GM18520 (cell line): ENCODE measurements around the gene TLR9.

ENCODE experiments used
- ATAC-seq: cut with Tn5 transposase; IDR thresholded peaks from one replicate; pipeline ENCODE4 v1.9.1; 2021; ENCODE audit not compliant: unreplicated experiment

Gene TLR9

DNA sequence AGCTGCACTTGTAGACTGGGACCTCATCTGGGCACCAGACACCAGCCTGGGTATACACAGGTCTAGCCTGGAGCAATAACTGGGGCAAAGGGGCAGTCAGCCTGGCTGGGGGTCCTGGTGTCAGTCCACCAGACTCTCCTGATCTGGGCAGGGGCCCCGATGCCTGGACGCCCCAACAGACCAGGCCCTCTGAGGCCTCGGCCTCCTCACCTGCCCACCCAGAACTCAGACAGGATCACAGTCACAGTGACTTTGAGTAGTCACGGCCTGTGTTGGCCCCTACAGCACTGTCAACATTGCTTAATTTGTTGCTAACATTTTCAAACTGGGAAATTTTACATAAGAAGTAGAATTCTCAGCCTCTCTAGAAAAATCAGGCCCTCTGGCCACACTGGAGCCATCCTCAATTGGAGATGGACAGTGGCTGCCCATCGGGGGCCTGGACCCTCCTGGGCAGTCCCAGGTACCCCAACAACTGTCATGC lies 7.7 kb upstream of the TLR9 start:
- no peak for ATAC-seq

DNA sequence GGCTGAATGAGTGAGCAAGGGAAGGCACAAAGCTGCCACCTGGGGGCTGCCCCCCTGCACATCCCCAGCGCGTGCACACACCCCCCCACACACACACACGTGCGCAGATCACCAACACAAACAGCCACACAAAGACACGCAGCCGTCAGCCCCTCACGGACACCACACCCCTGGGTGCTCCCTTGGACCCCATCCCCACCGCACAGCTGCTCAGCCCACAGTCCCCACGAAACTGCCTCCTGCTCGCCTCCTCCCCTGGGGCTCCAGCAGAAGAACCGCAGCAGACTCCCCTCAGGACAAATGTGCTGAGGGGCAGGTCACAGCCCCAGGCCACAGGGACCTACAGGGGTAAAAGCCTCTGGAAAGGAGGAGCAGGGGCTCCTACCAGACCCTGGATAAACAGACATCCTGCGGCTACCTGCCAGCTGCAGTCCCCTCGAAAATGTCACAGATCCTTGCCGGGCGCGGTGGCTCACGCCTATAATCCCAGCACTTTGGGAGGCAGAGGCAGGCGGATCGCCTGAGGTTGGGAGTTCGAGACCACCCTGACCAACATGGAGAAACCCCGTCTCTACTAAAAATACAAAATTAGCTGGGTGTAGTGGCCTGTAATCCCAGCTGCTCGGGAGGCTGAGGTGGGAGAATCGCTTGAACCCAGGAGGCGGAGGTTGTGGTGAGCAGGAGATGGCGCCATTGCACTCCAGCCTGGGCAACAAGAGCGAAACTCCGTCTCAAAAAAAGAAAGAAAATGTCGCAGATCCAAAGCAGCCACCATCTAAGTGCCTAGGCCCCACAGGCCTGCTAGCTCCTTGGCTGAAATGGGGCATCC lies 7.0 kb upstream of the TLR9 start:
- no peak for ATAC-seq

DNA sequence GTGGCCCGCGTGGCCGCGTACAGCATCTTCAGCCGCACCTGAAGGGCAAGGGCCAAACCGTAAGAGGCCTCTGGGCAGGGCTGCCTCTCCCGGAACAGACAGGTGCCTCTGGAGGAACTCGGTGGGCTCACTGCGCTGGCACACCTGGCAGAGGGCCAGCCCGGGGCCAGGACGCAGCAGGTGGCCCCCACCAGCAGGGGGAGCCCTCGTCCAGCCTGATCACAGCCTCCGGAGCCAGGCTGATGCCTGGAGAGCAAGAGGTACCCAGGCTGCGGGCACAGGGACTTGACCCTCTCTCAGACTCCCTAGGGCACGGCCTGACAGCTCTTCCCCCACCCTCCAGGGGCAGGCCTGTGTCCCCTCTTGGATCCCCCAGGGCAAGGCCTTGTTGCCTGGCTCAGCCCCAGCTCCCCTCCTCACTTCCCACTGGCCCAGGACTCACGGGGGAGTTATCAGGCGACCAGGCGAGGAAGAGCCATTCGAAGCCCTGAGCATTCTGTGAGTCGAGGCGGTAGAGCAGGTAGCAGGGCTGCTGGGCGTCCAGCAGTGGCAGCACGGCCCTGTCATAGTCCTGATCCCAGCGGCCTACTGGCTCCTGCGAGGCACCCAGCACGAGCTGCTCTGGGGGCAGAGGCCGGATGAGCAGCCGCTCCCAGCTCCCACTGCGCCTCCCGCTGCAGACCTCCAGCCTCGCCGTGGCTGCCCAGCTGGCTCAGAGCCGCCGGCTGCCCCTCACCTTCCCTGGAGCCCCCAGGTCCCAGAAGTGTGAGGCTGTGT lies 6.2 kb upstream of the TLR9 start:
- ATAC-seq, result no peak

- ATAC-seq, result no peak
These were observed 5.5 kb upstream of the TLR9 start for GRCh38 chr3:52230889-52231499.

GRCh38 chr3:52230461-52230860 lies 5.0 kb upstream of the TLR9 start:
- ATAC-seq, result no peak

- no peak for ATAC-seq
These were observed 4.2 kb upstream of the TLR9 start for GRCh38 chr3:52229656-52230055.

- no peak for ATAC-seq
These were observed 3.4 kb upstream of the TLR9 start for GRCh38 chr3:52228751-52229291.

DNA sequence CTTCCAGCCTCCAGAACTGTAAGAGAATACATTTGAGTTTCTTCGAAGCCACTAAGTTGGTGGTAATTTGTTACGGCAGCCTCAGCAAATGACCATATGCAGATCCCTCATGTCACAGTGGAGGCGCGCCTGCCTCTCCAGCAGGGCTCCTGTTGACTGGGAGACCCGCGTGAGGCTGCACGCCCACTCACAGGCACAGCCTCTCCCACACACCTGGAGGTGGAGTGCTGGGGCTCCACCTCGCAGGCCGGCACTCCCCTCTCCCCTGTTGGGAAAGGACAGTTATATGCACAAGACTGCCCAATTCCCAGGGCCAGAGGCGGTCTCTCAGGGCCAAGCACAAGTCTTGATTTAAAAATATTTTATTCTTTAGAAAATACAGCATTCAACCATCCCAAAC lies 2.8 kb upstream of the TLR9 start:
- no peak for ATAC-seq

GRCh38 chr3:52227766-52228165 lies 2.3 kb upstream of the TLR9 start:
- ATAC-seq, result no peak

- no peak for ATAC-seq
These were observed 1.7 kb upstream of the TLR9 start for GRCh38 chr3:52227117-52227516.

DNA sequence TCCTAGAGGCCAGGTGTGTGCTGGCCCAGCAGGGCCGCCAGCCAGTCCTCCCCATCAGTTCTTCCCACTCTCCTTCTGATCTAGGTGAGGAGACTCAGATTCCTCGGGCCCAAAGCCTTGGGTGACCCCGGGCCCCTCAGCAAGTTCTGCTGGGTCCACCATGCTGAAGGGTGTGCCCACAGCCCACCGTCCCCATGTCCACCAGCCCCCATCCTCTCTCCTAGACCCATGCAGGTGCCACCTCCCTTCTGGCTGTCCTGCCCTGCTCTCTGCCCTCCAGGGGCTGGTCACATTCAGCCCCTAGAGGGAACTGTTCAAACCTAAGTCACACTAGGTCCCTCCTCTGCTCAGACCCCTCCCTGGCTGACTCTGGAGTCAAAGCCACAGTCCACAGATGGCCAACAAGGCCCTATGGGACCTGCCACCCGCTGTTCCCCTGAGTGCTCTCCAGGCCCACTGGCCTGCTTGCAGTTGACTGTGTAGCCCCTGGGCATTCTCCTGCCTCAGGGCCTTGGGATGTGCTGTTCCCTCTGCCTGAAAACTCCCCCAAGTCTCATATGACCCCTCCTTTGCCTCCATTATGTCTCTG lies 878 bp upstream of the TLR9 start:
- ATAC-seq, result no peak

GRCh38 chr3:52223449-52224408 lies 1.7 kb downstream of the TLR9 start:
- no peak for ATAC-seq

- ATAC-seq, result no peak
These were observed 2.9 kb downstream of the TLR9 start for GRCh38 chr3:52222319-52223221.

DNA sequence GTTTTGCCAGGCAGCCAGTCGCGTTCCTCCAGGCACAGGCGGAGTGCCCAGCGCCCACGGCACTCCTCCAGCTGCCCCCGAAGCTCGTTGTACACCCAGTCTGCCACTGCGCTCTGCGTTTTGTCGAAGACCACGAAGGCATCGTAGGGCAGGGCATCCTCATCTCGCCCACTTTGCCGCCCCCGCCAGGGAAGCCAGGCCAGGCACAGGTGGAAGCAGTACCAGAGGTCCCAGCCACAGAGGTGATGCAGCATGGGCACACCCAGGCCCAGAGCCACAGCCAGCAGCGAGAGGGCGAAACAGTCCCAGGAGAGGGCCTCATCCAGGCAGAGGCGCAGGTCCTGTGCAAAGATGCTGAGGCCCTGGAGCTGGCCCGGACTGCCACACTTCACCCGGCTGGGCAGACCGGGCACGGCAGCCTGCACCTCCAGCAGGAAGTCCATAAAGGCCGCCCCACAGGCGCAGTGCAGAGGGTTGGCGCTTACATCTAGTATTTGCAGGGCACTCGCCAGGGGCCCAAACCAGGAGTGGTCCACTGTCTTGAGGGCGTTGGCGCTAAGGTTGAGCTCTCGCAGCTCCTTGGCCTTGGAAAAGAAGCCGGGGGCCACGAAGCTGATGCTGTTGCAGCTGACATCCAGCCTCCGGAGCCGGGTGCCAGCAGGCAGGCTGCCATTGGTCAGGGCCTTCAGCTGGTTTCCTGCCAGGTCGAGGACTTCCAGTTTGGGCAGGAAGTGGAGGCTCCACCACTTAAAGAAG lies 3.7 kb downstream of the TLR9 start:
- no peak for ATAC-seq

DNA sequence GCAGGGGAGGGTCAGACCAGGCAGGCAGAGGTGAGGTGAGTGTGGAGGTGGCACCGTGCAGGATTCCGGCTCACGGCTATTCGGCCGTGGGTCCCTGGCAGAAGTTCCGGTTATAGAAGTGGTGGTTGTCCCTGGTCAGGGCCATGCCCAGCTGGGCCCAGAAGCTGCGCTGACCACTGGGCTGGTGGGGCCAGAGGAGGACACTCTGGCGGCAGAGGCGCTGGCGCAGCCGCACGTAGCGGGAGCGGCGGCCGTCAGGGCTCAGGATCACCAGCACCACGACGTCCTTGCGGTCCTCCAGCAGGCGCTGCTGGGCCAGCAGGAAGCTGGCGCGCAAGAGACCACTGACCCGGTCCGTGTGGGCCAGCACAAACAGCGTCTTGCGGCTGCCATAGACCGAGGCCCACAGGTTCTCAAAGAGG lies 4.3 kb downstream of the TLR9 start:
- ATAC-seq, result no peak

DNA sequence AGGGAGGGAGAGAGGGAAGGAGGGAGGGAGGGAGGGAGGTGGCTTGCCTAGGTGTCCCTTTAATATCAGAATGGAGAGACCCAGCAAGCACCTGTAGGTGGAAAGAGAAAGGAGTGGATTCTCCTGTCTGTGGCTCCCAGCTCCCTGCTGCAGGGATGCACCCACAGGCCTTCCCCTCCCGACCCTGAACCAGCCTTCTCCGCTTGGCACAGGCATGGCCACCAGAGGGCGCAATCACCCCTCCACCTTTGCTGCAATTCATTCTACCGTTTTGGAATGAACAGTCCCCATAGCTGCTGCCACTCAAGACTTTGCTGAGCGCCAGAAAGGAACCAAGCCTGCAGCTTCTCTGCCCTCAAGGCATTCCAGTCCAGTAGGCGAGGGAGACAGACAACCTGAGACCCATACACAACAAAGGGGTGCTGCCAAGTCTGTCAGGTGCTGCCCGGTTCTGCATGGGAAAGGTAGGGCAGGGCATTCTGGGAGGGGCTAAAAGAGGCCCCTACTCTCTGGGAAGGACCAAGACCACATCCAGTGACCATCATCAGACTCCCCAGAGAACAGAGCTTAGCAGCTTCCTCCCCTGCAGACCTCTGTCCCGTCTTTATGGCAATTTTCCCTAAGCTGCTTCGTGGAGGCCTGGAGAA lies 4.9 kb downstream of the TLR9 start:
- no peak for ATAC-seq

GRCh38 chr3:52218937-52219650 lies 6.4 kb downstream of the TLR9 start:
- no peak for ATAC-seq
